HepG2 (cell line): ENCODE measurements around the gene ITGAE. TPM values are rescaled to one million over a fixed set of nuclear protein-coding genes. Genes with fewer than 3 reads are reported as not detected.
A peak's percentile ranks its signal among the peaks of the same experiment; 100 is the strongest.

Source experiments
- ATAC-seq: fragments of 200-7000 bp; cut with Tn5 transposase; 3 replicates; pipeline ENCODE4 v1.9.1; 2020; ENCODE audit warnings: mild to moderate bottlenecking, moderate library complexity
- BruUV-seq: library from RNA; stranded (reverse); fragments of 400-500 nt; replicated peaks from 2 replicates; lab custom pipeline; 2021; lab: Mats Ljungman, UMichigan
- CTCF ChIA-PET: fragments of 300-600 bp; formaldehyde crosslinking; extraction: SDS; loops from one replicate; lab custom pipeline; 2021; ENCODE audit warnings: low total read pairs, inconsistent platforms, low intra/inter-chr PET ratio; lab: Yijun Ruan, JAX
- POLR2A ChIA-PET: fragments of 350-600 bp; sonication (Branson Sonifier 250); formaldehyde crosslinking; loops from one replicate; lab custom pipeline; 2020; ENCODE audit warnings: antibody characterized with exemption, inconsistent platforms; lab: Yijun Ruan, JAX
- DNase-seq: peaks from one replicate; pipeline ENCODE4 v3.0.0-alpha.2; 2015; ENCODE audit warnings: low spot score
- FAIRE-seq: peaks from 3 replicates; lab custom pipeline; 2011; peaks lifted over from hg19 to GRCh38; lab: Jason Lieb, UNC
- H2AFZ ChIP-seq: one replicate; pipeline ENCODE4 v1.6.1; 2011; ENCODE audit warnings: low read length, inconsistent platforms
- H3K27ac ChIP-seq: fragments of 300-600 bp; 3 replicates; pipeline ENCODE4 v1.8.0; 2011; ENCODE audit warnings: mixed run types, mild to moderate bottlenecking, mixed read lengths, low read length, inconsistent platforms; ENCODE audit not compliant: insufficient read depth; ENCODE audit errors: extremely low read length
- H3K27me3 ChIP-seq, 2 experiments: fragments of 200-600 bp in 1 of 2; 2 replicates in 1 of 2; 3 replicates in 1 of 2; pipeline versions ENCODE4 v1.6.0 to v1.8.0; 2011; ENCODE audit warnings: low read length in 2 of 2, mild to moderate bottlenecking in 2 of 2, moderate library complexity in 2 of 2, inconsistent platforms in 1 of 2; ENCODE audit not compliant: insufficient read depth in 2 of 2, control insufficient read depth in 1 of 2
- H3K36me3 ChIP-seq, 2 experiments: fragments of 200-600 bp in 1 of 2; replicated peaks in 1 of 2; 2 replicates in 1 of 2; 3 replicates in 1 of 2; pipeline versions ENCODE4 v1.5.1 to v1.8.0; 2011; ENCODE audit warnings: low read length in 2 of 2, inconsistent platforms in 1 of 2; ENCODE audit not compliant: insufficient read depth in 2 of 2, control insufficient read depth in 1 of 2
- H3K4me1 ChIP-seq: 2 replicates; pipeline ENCODE4 v1.5.1; 2012; ENCODE audit warnings: low read length, inconsistent platforms; ENCODE audit not compliant: insufficient read depth
- H3K4me2 ChIP-seq: 2 replicates; pipeline ENCODE4 v1.6.0; 2011; ENCODE audit warnings: low read depth, low read length, inconsistent platforms
- H3K4me3 ChIP-seq, 3 experiments: fragments of 200-600 bp in 1 of 3; sonication (generic), shearing (Covaris generic) in 1 of 3; replicated peaks in 1 of 3; 2 replicates each; pipeline ENCODE4 v1.5.1; 2011 to 2016; ENCODE audit warnings: low read length in 3 of 3, inconsistent platforms in 2 of 3, low read depth in 2 of 3, mild to moderate bottlenecking in 2 of 3, control low read depth in 1 of 3, mixed read lengths in 1 of 3; ENCODE audit not compliant: insufficient read depth in 1 of 3
- H3K79me2 ChIP-seq: one replicate; pipeline ENCODE4 v1.6.1; 2011; ENCODE audit warnings: low read length, inconsistent platforms; ENCODE audit not compliant: insufficient read depth
- H3K9ac ChIP-seq: 2 replicates; pipeline ENCODE4 v1.6.0; 2011; ENCODE audit warnings: mild to moderate bottlenecking, low read depth, low read length, inconsistent platforms; ENCODE audit not compliant: insufficient read depth
- H3K9me3 ChIP-seq: 2 replicates; pipeline ENCODE4 v1.5.1; 2012; ENCODE audit warnings: mild to moderate bottlenecking, low read length
- H4K20me1 ChIP-seq: 2 replicates; pipeline ENCODE4 v1.6.0; 2011; ENCODE audit warnings: inconsistent platforms, mild to moderate bottlenecking, low read length, moderate library complexity; ENCODE audit not compliant: insufficient read depth
- CEBPB ChIP-seq: IDR thresholded peaks from 2 replicates; pipeline ENCODE4 v1.6.1; 2011; ENCODE audit warnings: low read depth, low read length, improper control_type of control experiment, borderline replicate concordance
- HOXA9 ChIP-seq: sonication (generic); formaldehyde crosslinking; IDR thresholded peaks from 2 replicates; pipeline ENCODE4 v1.8.1; 2022; ENCODE audit warnings: missing genetic modification reagents, mild to moderate bottlenecking, moderate library complexity, borderline replicate concordance
- MTF2 ChIP-seq: sonication (generic); formaldehyde crosslinking; IDR thresholded peaks from 2 replicates; pipeline ENCODE4 v1.5.0; 2020; ENCODE audit warnings: missing genetic modification reagents, borderline replicate concordance
- SYNCRIP ChIP-seq: fragments of 200-400 bp; formaldehyde crosslinking; IDR thresholded peaks from 2 replicates; pipeline ENCODE4 v1.6.1; 2018; ENCODE audit warnings: mild to moderate bottlenecking, low read depth, low read length; ENCODE audit not compliant: insufficient read depth
- TCF7L2 ChIP-seq: IDR thresholded peaks from 2 replicates; pipeline ENCODE4 v1.6.1; 2011; ENCODE audit warnings: mild to moderate bottlenecking, low read depth, low read length, moderate library complexity
- WGBS: methylation state at CpG from one replicate; pipeline ENCODE4 v1.1.6; 2017; ENCODE audit warnings: low lambda C conversion rate; 5-methylcytosine and 5-hydroxymethylcytosine counted together
- in situ Hi-C: cut with HindIII; loops from 2 replicates; pipeline ENCODE4 v1.10.0; 2017; ENCODE audit warnings: low pct_unique_long_range_greater_than_20kb; ENCODE audit not compliant: extremely low pct_ligation_motif_present
- intact Hi-C: fragments of 100-400 bp; cut with micrococcal nuclease; formaldehyde crosslinking; loops from one replicate; pipeline ENCODE4 v1.10.0; 2022; ENCODE audit not compliant: unreplicated experiment
- polyA plus RNA-seq, 8 experiments: library from polyadenylated mRNA; depleted of rRNA in 3 of 8; stranded (reverse) in 7 of 8; unstranded in 1 of 8; fragments of >200 nt; fragmentation: Illumina TruSeq in 4 of 8; extraction: Trizol in 4 of 8; gene quantifications; 2 replicates each; pipeline versions ENCODE4 v1.2.1 to v1.2.3, GENCODE V29; 2011 to 2016; ENCODE audit warnings: low read depth in 4 of 8, missing spikeins in 1 of 8, mixed read lengths in 1 of 8; ENCODE audit not compliant: insufficient read depth in 1 of 8
- total RNA-seq, 5 experiments: library from RNA; depleted of rRNA; stranded (reverse); fragments of >200 nt; fragmentation: Illumina TruSeq; extraction: Trizol; gene quantifications; 2 replicates each; pipeline ENCODE4 v1.2.3, GENCODE V29; 2016; ENCODE audit warnings: low read depth in 1 of 5

The ITGAE gene
- total and polyA plus RNA-seq, 2 of the 13 experiments (the other 11 are each of a cell fraction or from before 2014, with no cell fraction given) = 42.3 to 49.0 TPM

DNA sequence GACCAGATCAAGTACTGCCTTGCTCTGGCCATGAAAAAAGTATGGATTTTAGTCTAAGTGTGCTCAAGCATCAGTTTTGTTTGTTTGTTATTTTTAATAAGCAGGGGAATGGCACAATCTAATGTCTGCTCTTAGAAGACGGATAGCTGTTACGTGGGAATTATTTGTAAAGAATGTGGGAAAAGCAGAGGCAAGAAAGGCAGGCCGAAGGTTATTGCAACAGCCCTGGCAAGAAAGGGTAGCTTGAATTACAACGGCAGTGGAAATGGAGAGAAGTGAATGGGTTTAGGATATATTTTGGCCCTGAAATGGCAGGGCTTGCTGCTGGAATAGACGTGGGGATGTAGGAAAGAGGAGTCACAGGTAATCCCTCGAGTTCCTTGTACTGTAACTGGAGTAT lies 78.3 kb downstream of the ITGAE start:
- in situ Hi-C loops = no loop called here
- Histone ChIP-seq H3K4me3 (peak overlapping the region; percentile 65 to 99 (median 95)), H3K9me3 (no peaks in the 10 kb centered on the region), H3K4me1 (peaks cover 58% of the 10 kb centered on the region), H3K36me3 (peaks cover 2 to 11% of the 10 kb centered on the region in 2 experiments; a peak in 3 of 5 replicates), H3K79me2 (peaks cover 38% of the 10 kb centered on the region), H2AFZ (no peak overlapping the region), H4K20me1 (no peaks in the 10 kb centered on the region), H3K27ac (peak overlapping the region; percentile 80), H3K4me2 (peak overlapping the region; percentile 83), H3K27me3 (no peaks in the 10 kb centered on the region; a peak in 1 of 5 replicates), H3K9ac (peak overlapping the region; percentile 84)
- no peak for FAIRE-seq
- ChIA-PET CTCF (no interaction called here), POLR2A (interaction anchor here (0.7 to 2.2 kb wide), 12 partner anchors 10 to 674 kb away, joined by 3 to 13 read pairs (median 5); partner anchors contain the start of genes CTNS, NCBP3, SHPK and TAX1BP3)
- BruUV-seq = no TSS peak
- 28% methylated on average over 6 of the region's 6 CpGs for WGBS
- TF ChIP-seq TCF7L2 = no peak
- TF ChIP-seq HOXA9 (CRISPR knock-in tag) = no peak
- 0 out of 2 replicates have a peak, but pooled peaks have one; percentile 1 for TF ChIP-seq CEBPB
- TF ChIP-seq MTF2 = no peak
- no peak for DNase-seq
- intact Hi-C loops = no loop called here
- ATAC-seq = no peak

DNA sequence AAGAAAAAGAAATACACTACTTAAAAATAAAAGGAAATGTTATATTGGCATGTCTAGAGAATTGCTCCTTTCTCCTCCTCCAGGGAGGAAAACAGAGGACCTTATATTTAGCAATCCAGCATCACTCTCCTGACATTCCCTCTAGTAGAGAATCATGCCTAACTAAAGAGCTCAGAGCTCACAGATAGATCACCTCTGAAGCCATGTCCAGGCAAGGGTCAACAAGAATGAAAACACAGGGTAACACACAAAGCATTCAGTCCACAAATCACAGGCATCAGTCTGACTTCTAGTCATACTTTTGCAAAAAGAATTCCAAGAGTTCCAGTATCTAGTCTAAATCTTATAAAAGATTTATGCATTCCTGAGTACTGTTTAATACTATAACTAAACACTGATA lies 81.7 kb downstream of the ITGAE start:
- H3K4me2 ChIP-seq = no peak overlapping the region
- no peak overlapping the region for H3K27ac ChIP-seq
- intact Hi-C loops (no loop called here), in situ Hi-C loops (no loop called here)
- DNase-seq = no peak
- no peak for FAIRE-seq
- H3K27me3 ChIP-seq = no peaks in the 10 kb centered on the region; a peak in 1 of 5 replicates
- no peaks in the 10 kb centered on the region for H4K20me1 ChIP-seq
- no TSS peak for BruUV-seq
- H3K4me1 ChIP-seq = peaks cover 34% of the 10 kb centered on the region
- H3K9me3 ChIP-seq = no peaks in the 10 kb centered on the region
- no peak overlapping the region for H3K4me3 ChIP-seq
- H3K36me3 ChIP-seq = peaks cover 8 to 39% of the 10 kb centered on the region in 2 experiments; a peak in 4 of 5 replicates
- no peak overlapping the region for H2AFZ ChIP-seq
- no peak for ATAC-seq
- ChIA-PET CTCF (no interaction called here), POLR2A (no interaction called here)
- no peak for TF ChIP-seq SYNCRIP
- H3K79me2 ChIP-seq = peaks cover 13% of the 10 kb centered on the region
- H3K9ac ChIP-seq = no peak overlapping the region
